KMS-11 (cell line): ENCODE measurements around the gene IL21R.
"Not testable (repeated sequence)": the region's sequence is repeated elsewhere in the genome, so short reads cannot be mapped to it uniquely, and the experiment has no call there.

ENCODE experiments used
- H2AFZ ChIP-seq: fragments of 200-600 bp; sonication (generic); 2 replicates; pipeline ENCODE4 v1.6.1; 2016; ENCODE audit warnings: antibody characterized with exemption, mixed run types, low read depth
- H3K27ac ChIP-seq: fragments of 200-600 bp; sonication (generic); 2 replicates; pipeline ENCODE4 v1.6.1; 2016; ENCODE audit warnings: mild to moderate bottlenecking, mixed run types
- H3K27me3 ChIP-seq: fragments of 200-600 bp; sonication (generic); 2 replicates; pipeline ENCODE4 v1.6.1; 2017; ENCODE audit warnings: mild to moderate bottlenecking, low read depth, mixed run types, moderate library complexity; ENCODE audit not compliant: insufficient read depth
- H3K36me3 ChIP-seq: fragments of 200-600 bp; sonication (generic); 2 replicates; pipeline ENCODE4 v1.6.1; 2017; ENCODE audit warnings: mild to moderate bottlenecking, mixed run types; ENCODE audit not compliant: insufficient read depth
- H3K4me1 ChIP-seq: fragments of 200-600 bp; sonication (generic); 2 replicates; pipeline ENCODE4 v1.6.1; 2016; ENCODE audit warnings: mild to moderate bottlenecking, low read depth, mixed run types; ENCODE audit not compliant: poor library complexity, severe bottlenecking
- H3K4me2 ChIP-seq: fragments of 200-600 bp; sonication (generic); 2 replicates; pipeline ENCODE4 v1.7.0; 2016; ENCODE audit warnings: mild to moderate bottlenecking, mixed run types
- H3K4me3 ChIP-seq: fragments of 200-600 bp; sonication (generic); IDR thresholded peaks from 2 replicates; pipeline ENCODE4 v1.6.1; 2017; ENCODE audit warnings: low read depth, low read length, mixed read lengths; ENCODE audit not compliant: insufficient read depth
- H3K79me2 ChIP-seq: fragments of 200-600 bp; sonication (generic); 2 replicates; pipeline ENCODE4 v1.6.1; 2016; ENCODE audit warnings: low read depth, mixed run types; ENCODE audit not compliant: insufficient read depth
- H3K9ac ChIP-seq: fragments of 200-600 bp; sonication (generic); 2 replicates; pipeline ENCODE4 v1.6.1; 2016; ENCODE audit warnings: mild to moderate bottlenecking, mixed run types
- H4K20me1 ChIP-seq: fragments of 200-600 bp; sonication (generic); 2 replicates; pipeline ENCODE4 v1.6.1; 2016; ENCODE audit warnings: mild to moderate bottlenecking, mixed run types; ENCODE audit not compliant: insufficient read depth
- CTCF ChIP-seq: fragments of 200-600 bp; sonication (generic); conservative IDR thresholded peaks from 2 replicates; pipeline ENCODE4 v1.6.1; 2017; ENCODE audit warnings: low read depth, mild to moderate bottlenecking, antibody characterized with exemption, low read length, moderate library complexity, mixed read lengths

IL21R gene

GRCh38 chr16:27407133-27407532, 5.2 kb downstream of the IL21R start:
- Histone ChIP-seq H3K79me2 (peaks cover 36% of the 10 kb centered on the region), H4K20me1 (no peaks in the 10 kb centered on the region), H3K4me1 (peaks cover 53% of the 10 kb centered on the region), H2AFZ (no peak overlapping the region), H3K4me3 (no peak overlapping the region), H3K4me2 (no peak overlapping the region), H3K27ac (no peak overlapping the region), H3K27me3 (no peaks in the 10 kb centered on the region), H3K9ac (no peak overlapping the region), H3K36me3 (no peaks in the 10 kb centered on the region)
- TF ChIP-seq CTCF, result no peak

GRCh38 chr16:27408012-27408601, 6.1 kb downstream of the IL21R start:
- H3K4me1 ChIP-seq, result peaks cover 53% of the 10 kb centered on the region

GRCh38 chr16:27408602-27409031, 6.6 kb downstream of the IL21R start:
- H3K4me2 ChIP-seq, result no peak overlapping the region
- no peak for TF ChIP-seq CTCF
- no peak overlapping the region for H3K27ac ChIP-seq
- no peak overlapping the region for H2AFZ ChIP-seq
- no peaks in the 10 kb centered on the region for H3K36me3 ChIP-seq
- H3K79me2 ChIP-seq, result peaks cover 35% of the 10 kb centered on the region
- H3K4me1 ChIP-seq, result peaks cover 50% of the 10 kb centered on the region
- no peak overlapping the region for H3K9ac ChIP-seq
- H3K27me3 ChIP-seq, result no peaks in the 10 kb centered on the region
- H4K20me1 ChIP-seq, result no peaks in the 10 kb centered on the region
- no peak overlapping the region for H3K4me3 ChIP-seq

More at GRCh38 chr16:27408012-27408601, 6.1 kb downstream of the IL21R start:
- Histone ChIP-seq H3K27me3 (no peaks in the 10 kb centered on the region), H3K79me2 (peaks cover 34% of the 10 kb centered on the region), H3K4me3 (no peak overlapping the region), H4K20me1 (no peaks in the 10 kb centered on the region), H3K9ac (no peak overlapping the region), H2AFZ (no peak overlapping the region), H3K27ac (no peak overlapping the region), H3K4me2 (no peak overlapping the region), H3K36me3 (no peaks in the 10 kb centered on the region)
- no peak for TF ChIP-seq CTCF

- not testable (repeated sequence) for H3K27ac ChIP-seq, H3K36me3 ChIP-seq, H4K20me1 ChIP-seq, H2AFZ ChIP-seq, H3K4me3 ChIP-seq, H3K9ac ChIP-seq, H3K27me3 ChIP-seq, H3K4me2 ChIP-seq
- H3K79me2 ChIP-seq, result peaks cover 28% of the 10 kb centered on the region; the same call in 1 of the 2 replicates
- peaks cover 37% of the 10 kb centered on the region for H3K4me1 ChIP-seq
These were observed 8.0 kb downstream of the IL21R start for GRCh38 chr16:27409958-27410357.

- H3K4me1 ChIP-seq, result peaks cover 29% of the 10 kb centered on the region
- H3K4me3 ChIP-seq, result no peak overlapping the region
- no peak overlapping the region for H2AFZ ChIP-seq
- H3K27me3 ChIP-seq, result no peaks in the 10 kb centered on the region
- no peak overlapping the region for H3K27ac ChIP-seq
- no peak for TF ChIP-seq CTCF
- peaks cover 28% of the 10 kb centered on the region; the same call in 1 of the 2 replicates for H3K79me2 ChIP-seq
- no peaks in the 10 kb centered on the region for H3K36me3 ChIP-seq
- H4K20me1 ChIP-seq, result no peaks in the 10 kb centered on the region
- no peak overlapping the region for H3K9ac ChIP-seq
- no peak overlapping the region for H3K4me2 ChIP-seq
These were observed 8.8 kb downstream of the IL21R start for GRCh38 chr16:27410761-27411160.
